Activated T-cell treated with anti-CD3 and anti-CD28 coated beads, Interleukin-2, amount 50 U/mL, for 72 hours (primary cell): ENCODE data around the gene RPS14. TPM values are rescaled to one million over a fixed set of nuclear protein-coding genes. Genes with fewer than 3 reads are reported as not detected.
A peak's percentile ranks its signal among the peaks of the same experiment; 100 is the strongest.
"Not testable (repeated sequence)": the region's sequence is repeated elsewhere in the genome, so short reads cannot be mapped to it uniquely, and the experiment has no call there.

ENCODE experiments used
- ATAC-seq, 2 donors: fragments of 150-1000 bp; cut with Tn5 transposase; replicated peaks in 1 of 2; 2 replicates each; pipeline ENCODE4 v1.10.0; 2021; ENCODE audit warnings: moderate library complexity in 2 of 2, mild to moderate bottlenecking in 1 of 2
- DNase-seq, 2 donors: peaks; one replicate each; pipeline ENCODE4 v3.0.0; 2021 to 2022; ENCODE audit warnings: mixed read lengths in 1 of 2
- H3K27ac Mint-ChIP-seq: one replicate; pipeline ENCODE4 v1.8.0; 2022; ENCODE audit warnings: mild to moderate bottlenecking, moderate library complexity, mixed read lengths
- H3K27me3 Mint-ChIP-seq: one replicate; pipeline ENCODE4 v1.8.0; 2022; ENCODE audit warnings: low read depth, mixed read lengths
- H3K36me3 Mint-ChIP-seq, 2 donors: one replicate each; pipeline ENCODE4 v1.8.0; 2022; ENCODE audit warnings: mixed read lengths in 2 of 2, mild to moderate bottlenecking in 1 of 2; ENCODE audit not compliant: insufficient read depth in 2 of 2
- H3K4me1 Mint-ChIP-seq: one replicate; pipeline ENCODE4 v1.8.0; 2022; ENCODE audit warnings: low read depth, mixed read lengths
- H3K4me3 Mint-ChIP-seq, 2 donors: one replicate each; pipeline ENCODE4 v1.8.0; 2022; ENCODE audit warnings: mild to moderate bottlenecking in 2 of 2, mixed read lengths in 2 of 2, moderate library complexity in 2 of 2
- H3K9me3 Mint-ChIP-seq, 2 donors: one replicate each; pipeline ENCODE4 v1.8.0; 2022; ENCODE audit warnings: mixed read lengths in 2 of 2
- total RNA-seq, 2 donors: library from RNA; stranded (reverse); gene quantifications; one replicate each; pipeline ENCODE4 v1.2.3, GENCODE V29; 2022

Gene RPS14
- total RNA-seq, 2 donors from 2014 or later = 2,954 to 3,917 TPM

DNA sequence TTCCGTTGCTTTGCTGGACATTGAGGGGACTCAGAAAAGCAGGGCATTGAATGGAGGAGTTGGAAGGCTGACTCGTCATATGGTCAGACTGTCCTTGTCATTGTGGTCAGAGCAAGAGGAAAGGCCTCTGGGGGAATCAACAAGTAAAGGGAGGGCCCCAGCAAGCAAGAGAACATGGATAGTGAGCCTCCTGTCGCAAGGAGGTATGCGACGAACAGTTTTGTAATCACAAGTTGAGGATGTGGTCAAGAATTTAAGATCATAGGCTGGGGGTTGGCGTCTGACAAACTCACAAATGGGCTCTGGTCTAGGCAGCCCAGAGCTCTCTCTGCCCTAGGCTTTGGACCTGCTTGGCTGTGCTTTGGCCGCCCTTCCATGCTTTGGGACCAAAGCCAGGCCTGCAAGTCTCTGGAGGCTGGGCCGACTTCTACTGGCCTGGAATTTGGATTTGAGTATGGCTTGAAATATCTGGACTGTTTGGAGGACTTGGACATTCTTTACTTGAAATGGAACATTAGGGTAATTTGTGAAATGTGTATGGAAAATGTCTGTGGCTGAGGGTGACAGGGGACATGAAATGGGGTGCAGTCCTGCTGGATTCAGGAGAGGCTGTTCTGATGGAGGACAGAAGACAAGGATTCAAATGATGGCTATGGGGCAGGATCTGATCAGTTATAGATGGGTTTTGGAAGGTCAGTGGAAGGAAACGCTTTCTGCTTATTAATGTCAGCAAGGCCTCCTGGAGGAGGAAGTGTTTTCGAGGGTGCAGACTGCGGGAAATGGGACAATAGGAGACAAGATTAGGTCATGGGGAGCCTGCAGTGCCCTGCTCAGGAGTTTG, 39.2 kb upstream of the RPS14 start:
- DNase-seq (no peak), ATAC-seq (no peak)
- no peak overlapping the region for H3K4me3 Mint-ChIP-seq
- H3K27me3 Mint-ChIP-seq = peaks cover 11% of the 10 kb centered on the region
- H3K9me3 Mint-ChIP-seq = no peaks in the 10 kb centered on the region
- H3K27ac Mint-ChIP-seq = no peak overlapping the region
- H3K36me3 Mint-ChIP-seq = peaks cover 0 to 1% of the 10 kb centered on the region in 2 donors
- peaks cover 8% of the 10 kb centered on the region for H3K4me1 Mint-ChIP-seq

DNA sequence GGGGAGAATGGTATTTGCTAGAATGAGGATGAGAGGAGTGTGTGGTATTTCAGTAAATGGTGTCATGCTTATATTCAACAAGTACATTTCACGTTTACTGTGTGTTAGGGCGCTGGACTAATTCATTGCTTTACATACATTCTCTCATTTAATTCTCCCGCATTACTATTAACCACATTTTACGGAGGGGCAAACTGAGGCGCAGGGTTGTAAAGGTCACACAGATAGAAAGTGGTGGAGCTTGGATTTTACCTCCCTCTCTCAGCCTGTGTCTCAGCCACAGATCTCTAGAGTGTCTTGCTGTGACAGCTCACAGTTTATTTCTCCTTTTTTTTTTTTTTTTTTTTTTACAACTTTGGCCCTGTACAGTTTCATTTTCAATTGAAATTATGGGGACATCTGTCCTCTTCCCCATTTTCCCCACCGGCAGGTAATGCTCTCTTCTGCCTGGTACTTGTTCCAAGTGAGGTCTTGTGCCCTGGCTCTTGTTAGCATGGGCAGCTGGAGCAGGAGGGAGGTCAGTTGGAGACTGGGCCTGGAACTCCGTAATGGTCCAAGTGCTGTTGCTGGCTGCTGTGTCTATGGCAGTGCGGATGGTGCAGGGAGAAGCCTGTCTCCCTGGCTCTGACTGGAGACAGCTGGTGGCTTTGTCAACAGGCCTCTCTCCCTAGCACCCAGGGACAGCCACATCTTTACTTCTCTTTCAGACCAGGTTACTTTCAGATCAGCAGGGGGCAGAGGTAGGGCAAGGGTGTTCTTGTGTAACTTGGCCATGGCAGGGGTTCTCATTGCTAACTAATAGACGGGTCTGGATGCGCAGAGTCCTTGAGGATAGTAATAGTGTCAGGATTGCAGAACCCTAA, 37.9 kb upstream of the RPS14 start:
- ATAC-seq (no peak), DNase-seq (no peak)
- H3K9me3 Mint-ChIP-seq = no peaks in the 10 kb centered on the region
- H3K27ac Mint-ChIP-seq = no peak overlapping the region
- peak overlapping the region; percentile 60 to 67 for H3K4me3 Mint-ChIP-seq
- H3K4me1 Mint-ChIP-seq = peaks cover 8% of the 10 kb centered on the region
- peaks cover 0 to 1% of the 10 kb centered on the region in 2 donors for H3K36me3 Mint-ChIP-seq
- peaks cover 11% of the 10 kb centered on the region for H3K27me3 Mint-ChIP-seq

DNA sequence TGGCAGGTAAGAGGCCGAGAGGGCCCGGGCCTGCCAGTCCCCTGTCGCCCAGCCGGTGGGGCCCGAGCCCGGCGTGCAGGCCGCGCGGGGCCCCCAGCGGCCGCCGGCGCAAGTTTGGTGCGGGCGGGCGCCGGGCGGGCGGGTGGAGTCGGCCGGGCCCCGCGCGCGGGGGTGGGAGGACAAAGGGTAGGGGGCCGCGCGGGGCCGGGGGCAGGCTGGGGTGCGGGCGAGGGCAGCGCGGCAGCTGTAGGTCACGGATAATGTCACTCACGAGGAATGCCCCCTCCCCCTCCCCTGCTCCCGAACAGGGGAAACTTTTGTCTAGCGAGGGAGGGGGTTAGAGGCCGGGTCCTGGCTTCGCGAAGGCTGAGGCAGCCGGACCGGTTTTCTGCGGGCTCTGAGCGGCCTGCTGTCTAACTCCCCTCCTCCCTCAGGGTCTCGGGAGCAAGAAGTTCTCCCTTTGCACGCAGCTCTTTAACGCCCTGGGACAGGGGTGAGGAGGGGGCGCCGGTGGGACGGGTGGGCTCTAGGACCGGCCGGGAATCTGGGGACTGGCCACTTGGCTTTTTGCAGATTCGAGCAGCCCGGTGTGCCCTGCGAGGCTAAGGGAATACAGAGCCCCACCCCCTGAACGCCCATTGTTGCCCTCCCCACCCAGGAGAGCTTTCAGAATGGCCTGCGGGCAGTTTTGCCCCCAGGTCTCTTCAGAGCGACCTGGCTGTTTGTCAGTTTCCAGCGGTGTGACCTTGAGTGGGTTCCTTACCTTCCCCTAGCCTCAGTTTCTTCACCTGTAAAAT, 37.1 kb upstream of the RPS14 start:
- peaks cover 11% of the 10 kb centered on the region for H3K27me3 Mint-ChIP-seq
- peak; percentile 48 to 53 for DNase-seq
- peak; percentile 63 to 67 for ATAC-seq
- peaks cover 8% of the 10 kb centered on the region for H3K4me1 Mint-ChIP-seq
- H3K27ac Mint-ChIP-seq = no peak overlapping the region
- H3K36me3 Mint-ChIP-seq = peaks cover 0 to 1% of the 10 kb centered on the region in 2 donors
- peak overlapping the region; percentile 60 to 67 for H3K4me3 Mint-ChIP-seq
- H3K9me3 Mint-ChIP-seq = no peaks in the 10 kb centered on the region

DNA sequence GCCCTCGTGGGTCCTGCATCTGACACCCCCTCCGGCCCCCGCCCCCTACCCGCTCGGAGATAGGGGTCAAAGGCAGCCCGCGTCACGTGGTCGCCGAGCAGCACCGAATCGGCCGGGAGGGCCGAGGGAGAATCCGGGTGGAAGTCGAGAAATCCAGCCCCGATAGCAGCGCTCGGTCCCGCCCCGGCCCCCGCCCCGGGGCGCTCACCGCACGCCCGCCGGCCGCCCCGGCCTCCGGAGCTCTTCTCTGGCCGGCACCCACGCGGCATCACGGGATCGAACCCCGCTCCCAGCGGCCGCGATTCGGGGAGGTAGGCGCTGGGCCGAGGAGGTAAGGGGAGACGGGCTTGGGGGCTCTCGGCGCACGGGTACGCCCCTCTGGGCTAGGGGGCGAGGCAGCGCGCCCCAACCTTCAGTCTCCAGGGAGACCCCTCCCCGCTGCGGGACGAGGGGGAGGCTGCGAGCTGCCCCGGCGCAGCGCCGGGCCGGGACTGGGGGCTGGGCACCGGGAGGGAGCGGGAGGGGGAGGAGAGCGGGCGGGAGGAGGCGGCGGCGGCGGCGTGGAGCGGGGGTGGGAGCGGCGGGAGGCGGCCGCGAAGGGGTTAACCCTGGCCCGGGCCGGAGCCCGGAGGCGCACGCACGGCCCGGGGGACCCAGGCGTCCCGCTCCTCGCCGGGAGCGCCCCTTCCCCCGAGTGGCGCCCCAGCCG, 36.3 kb upstream of the RPS14 start:
- DNase-seq (peak; percentile 23 to 39), ATAC-seq (peak; percentile 65 to 67)
- no peaks in the 10 kb centered on the region for H3K9me3 Mint-ChIP-seq
- peaks cover 0 to 1% of the 10 kb centered on the region in 2 donors for H3K36me3 Mint-ChIP-seq
- peaks cover 8% of the 10 kb centered on the region for H3K4me1 Mint-ChIP-seq
- H3K27me3 Mint-ChIP-seq = peaks cover 11% of the 10 kb centered on the region
- H3K4me3 Mint-ChIP-seq = peak overlapping the region in 1 of 2 donors; percentile 74
- H3K27ac Mint-ChIP-seq = no peak overlapping the region

DNA sequence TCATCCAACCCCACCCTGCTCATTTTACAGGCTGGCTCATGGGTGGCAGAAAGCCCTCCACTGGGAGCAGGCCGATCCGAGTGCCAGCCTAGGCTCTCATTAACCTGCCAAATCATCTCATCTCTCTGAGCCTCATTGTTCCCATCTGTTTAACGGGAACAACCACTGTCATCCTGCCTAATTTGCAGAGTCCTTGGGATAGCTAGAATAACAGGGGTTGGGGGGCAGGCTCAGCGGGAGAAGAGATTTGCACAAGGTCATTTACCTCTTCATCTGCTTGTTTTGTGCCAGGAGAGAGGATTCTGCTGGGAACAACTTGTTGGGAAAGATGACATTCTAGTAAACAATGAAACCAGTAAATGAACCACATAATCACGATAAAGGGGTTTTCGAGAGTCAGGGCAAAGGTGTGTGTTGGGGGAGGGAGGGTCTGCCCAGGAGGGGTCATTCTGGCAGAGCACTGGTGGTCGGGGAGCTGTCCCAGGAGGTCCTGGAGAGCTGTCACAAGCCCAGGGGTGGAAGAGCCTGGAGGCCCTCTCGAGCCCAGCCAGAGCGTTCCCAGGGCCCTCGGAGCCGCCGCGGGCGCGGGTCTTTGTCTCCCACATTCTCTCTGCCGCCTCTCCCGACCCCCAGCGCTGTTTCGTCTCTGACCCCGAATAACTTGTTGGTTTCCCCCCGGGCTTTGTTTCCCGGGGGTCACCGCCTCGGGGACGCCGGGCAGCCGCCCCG, 35.6 kb upstream of the RPS14 start:
- Mint-ChIP-seq H3K4me3 (peak overlapping the region; percentile 54 to 74), H3K27ac (no peak overlapping the region), H3K9me3 (no peaks in the 10 kb centered on the region), H3K36me3 (peaks cover 0 to 1% of the 10 kb centered on the region in 2 donors), H3K4me1 (peaks cover 8% of the 10 kb centered on the region), H3K27me3 (peaks cover 11% of the 10 kb centered on the region)
- ATAC-seq (no peak), DNase-seq (no peak)

DNA sequence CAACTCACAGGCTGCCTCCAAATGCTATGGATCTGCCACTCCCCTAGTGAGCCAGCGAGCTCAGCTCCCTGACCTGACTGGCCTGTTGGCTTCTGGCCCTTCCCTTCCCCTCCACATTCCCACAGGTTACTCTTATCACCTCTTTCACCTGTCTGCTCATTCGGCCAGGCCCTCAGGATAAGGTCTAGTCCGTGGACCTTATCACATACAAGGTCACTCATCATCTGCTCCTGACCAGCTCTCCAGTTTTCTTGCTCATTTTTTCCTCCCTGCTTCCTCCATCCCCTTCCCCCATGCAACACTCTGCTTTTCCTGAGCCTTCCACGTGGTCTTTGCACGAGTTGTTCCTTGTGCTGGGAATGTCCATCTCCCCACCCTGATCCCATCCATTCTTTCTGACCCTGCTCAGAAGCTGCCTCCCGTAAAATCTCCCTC, 32.5 kb upstream of the RPS14 start:
- peaks cover 0 to under 1% of the 10 kb centered on the region in 2 donors for H3K36me3 Mint-ChIP-seq
- ATAC-seq (no peak), DNase-seq (no peak)
- H3K27ac Mint-ChIP-seq = no peak overlapping the region
- no peak overlapping the region for H3K4me3 Mint-ChIP-seq
- peaks cover under 1% of the 10 kb centered on the region for H3K4me1 Mint-ChIP-seq
- H3K27me3 Mint-ChIP-seq = peaks cover 5% of the 10 kb centered on the region
- no peaks in the 10 kb centered on the region for H3K9me3 Mint-ChIP-seq

DNA sequence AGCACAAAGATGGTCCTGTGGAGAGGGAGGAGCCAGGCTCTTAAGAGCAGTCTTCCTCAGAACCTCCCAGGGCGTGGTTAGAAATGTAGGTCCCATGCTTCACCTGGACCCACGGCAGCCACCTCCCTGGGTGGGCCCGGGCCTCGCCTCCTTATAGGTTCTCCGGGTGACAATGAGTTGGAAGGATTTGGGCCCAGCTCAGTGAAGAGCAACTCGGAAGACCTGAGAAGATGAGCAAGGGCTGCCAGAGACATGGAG, 32.1 kb upstream of the RPS14 start:
- Mint-ChIP-seq H3K9me3 (no peaks in the 10 kb centered on the region), H3K36me3 (no peaks in the 10 kb centered on the region), H3K4me1 (no peaks in the 10 kb centered on the region), H3K4me3 (no peak overlapping the region), H3K27ac (no peak overlapping the region), H3K27me3 (peaks cover 5% of the 10 kb centered on the region)
- DNase-seq = no peak
- no peak for ATAC-seq

DNA sequence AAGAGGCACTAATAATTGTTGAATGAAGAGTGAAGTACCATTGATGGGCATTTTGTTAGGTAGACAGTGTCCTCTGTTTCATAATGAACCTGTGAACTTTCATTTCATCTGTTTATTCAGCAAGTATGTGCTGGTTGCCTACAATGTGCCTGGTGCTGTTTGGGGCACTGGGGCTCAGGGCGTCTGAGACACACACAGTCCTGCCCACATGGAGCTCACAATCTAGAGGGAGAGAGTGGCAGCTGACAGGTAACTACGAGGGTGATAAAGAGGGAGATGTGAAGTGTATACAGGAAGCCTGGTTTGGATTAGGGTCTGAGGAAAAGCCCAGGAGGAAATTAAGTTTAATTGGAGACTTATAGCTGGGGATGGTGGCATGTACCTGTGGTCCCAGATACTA, 29.9 kb upstream of the RPS14 start:
- Mint-ChIP-seq H3K27me3 (no peaks in the 10 kb centered on the region), H3K36me3 (no peaks in the 10 kb centered on the region), H3K27ac (no peak overlapping the region), H3K9me3 (no peaks in the 10 kb centered on the region), H3K4me1 (no peaks in the 10 kb centered on the region), H3K4me3 (no peak overlapping the region)
- DNase-seq (no peak), ATAC-seq (no peak)

DNA sequence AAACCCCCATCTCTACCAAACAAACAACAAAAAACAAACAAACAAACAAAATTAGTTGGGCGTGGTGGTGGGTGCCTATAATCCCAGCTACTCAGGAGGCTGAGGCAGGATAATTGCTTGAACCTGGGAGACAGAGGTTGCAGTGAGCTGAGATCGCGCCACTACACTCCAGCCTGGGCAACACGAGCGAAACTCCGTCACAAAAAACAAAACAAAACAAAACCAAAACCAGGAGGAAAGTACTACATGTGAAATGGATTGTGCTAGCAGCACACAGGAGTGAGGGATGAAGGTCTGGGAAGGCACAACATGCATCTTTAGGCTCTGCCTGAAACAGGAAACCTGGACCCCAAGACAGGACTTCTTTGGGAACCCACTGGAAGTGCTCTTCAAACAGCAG, 27.0 kb upstream of the RPS14 start:
- H3K27ac Mint-ChIP-seq, ATAC-seq, H3K36me3 Mint-ChIP-seq, H3K4me1 Mint-ChIP-seq, H3K9me3 Mint-ChIP-seq, H3K27me3 Mint-ChIP-seq, DNase-seq, H3K4me3 Mint-ChIP-seq: not testable (repeated sequence)

DNA sequence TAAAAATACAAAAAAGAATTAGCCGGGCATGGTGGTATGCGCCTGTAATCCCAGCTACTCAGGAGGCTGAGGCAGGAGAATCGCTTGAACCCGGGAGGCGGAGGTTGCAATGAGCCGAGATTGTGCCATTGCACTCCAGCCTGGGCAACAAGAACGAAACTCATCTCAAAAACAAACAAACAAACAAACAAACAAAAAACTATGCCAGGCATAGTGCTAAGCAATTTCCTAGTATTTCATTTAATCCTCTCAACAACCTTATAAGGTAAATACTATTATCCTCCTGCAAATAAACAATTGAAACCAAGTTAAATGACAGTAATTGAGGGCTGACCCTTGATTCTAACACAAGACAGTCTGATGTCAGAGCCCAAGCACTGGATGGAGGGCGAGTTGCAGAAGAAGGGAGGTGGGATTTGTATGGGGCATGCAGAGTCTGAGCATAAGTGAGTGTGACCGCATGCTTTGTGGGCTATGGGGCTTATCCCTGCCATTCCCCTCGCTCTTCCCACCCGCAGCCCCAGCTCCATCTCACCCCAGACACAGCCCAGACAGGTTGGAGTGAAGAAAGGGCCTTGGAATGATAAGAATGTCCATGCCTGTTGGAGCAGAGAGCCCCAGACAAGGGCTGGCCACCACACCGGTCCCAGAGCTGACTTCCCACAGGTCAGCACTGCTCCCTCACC, 24.3 kb upstream of the RPS14 start:
- Mint-ChIP-seq H3K36me3 (no peaks in the 10 kb centered on the region), H3K27me3 (no peaks in the 10 kb centered on the region), H3K4me1 (no peaks in the 10 kb centered on the region), H3K27ac (no peak overlapping the region), H3K4me3 (no peak overlapping the region), H3K9me3 (no peaks in the 10 kb centered on the region)
- ATAC-seq = no peak
- DNase-seq = no peak

DNA sequence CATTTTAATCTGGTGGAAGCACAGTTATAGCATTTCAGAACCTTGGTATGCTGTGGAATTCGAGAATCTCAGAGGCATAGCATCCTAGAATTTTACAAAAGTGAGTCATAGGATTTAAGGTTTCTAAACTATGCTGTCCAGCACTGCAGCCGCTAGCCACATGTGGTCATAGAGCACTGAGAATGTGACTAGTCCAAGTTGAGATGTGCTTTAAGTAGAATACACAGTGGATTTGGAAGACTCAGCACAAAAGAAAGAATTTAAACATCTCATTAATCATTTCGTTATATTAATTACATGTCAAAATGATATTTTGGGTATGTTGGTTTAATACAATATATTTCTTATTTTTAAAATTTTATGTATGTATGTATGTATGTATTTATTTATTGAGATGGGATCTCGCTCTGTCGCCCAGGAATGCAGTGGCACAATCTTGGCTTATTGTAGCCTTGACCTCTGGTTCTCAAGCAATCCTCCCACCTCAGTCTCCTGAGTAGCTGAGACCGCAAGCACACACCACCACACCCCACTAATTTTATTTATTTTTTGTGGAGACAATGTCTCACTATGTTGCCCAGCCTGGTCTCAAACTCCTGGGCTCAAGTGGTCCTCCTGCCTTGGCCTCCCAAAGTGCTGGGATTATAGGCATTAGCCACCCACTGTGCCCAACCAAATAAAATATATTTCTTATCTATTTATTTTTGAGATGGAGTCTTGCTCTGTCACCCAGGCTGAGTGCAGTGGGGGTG, 20.4 kb upstream of the RPS14 start:
- Mint-ChIP-seq H3K4me1 (no peaks in the 10 kb centered on the region), H3K36me3 (no peaks in the 10 kb centered on the region), H3K4me3 (no peak overlapping the region), H3K27ac (no peak overlapping the region), H3K9me3 (no peaks in the 10 kb centered on the region), H3K27me3 (no peaks in the 10 kb centered on the region)
- DNase-seq = no peak
- ATAC-seq = no peak
